Retinal pigment epithelial cell (primary cell): ENCODE data around the gene CDK14.

Experiments used
- DNase-seq: peaks from one replicate; pipeline ENCODE4 v3.0.0-alpha.2; 2010; ENCODE audit warnings: low read depth
- H3K4me3 ChIP-seq: 2 replicates; pipeline ENCODE4 v1.5.1; 2011; ENCODE audit warnings: mild to moderate bottlenecking, low read length, control low read depth, moderate library complexity
- TF ChIP-seq, protein P1 (sequence below): conservative IDR thresholded peaks from 2 replicates; pipeline ENCODE4 v1.5.1; 2011; ENCODE audit warnings: low read depth, low read length, control low read depth, inconsistent platforms

CDK14 gene

DNA sequence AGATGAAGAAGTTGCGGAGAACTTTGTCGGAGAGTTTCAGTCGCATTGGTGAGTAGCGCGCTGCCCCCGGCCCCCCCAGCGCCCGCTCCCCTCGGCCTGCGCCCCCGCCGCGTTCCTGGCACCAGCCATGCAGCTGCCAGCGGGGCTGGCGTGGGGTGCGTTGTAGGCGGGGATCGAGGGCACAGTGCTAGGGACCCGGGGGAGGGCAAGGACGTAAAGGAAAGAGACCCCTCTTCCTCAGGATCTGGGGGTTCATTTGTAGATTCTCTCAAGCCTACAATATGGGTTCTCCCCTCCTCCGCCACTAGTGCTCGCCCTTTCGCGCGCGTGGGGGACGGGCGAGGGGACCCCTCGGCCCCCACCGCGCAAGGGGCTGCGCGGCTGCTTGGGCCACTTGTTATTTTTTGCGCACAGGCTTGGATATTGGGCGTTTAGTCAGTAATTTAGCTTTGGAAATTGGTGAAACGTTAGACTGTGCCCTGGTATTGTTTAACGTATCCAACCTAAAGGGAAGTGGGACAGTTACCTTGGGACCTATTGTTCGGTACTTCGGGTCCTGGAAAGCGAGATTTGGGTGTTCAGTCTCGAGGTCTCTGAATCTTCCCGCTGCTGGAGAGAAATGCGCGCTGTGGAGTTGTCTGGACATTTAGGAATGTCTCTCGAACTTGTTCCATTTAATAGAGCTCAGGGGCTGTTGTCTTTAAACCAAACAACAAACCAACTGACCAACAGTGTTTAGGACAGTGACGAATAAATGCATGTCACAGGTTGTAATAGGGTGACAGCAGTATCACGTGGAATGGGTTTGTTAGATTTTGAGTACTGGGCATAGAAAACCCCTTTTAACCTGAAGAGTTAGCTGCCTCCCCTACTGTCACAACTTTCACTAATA is 796 bp downstream of the CDK14 start:
- H3K4me3 ChIP-seq: peak overlapping the region; percentile 65
- TF ChIP-seq, protein P1, sequence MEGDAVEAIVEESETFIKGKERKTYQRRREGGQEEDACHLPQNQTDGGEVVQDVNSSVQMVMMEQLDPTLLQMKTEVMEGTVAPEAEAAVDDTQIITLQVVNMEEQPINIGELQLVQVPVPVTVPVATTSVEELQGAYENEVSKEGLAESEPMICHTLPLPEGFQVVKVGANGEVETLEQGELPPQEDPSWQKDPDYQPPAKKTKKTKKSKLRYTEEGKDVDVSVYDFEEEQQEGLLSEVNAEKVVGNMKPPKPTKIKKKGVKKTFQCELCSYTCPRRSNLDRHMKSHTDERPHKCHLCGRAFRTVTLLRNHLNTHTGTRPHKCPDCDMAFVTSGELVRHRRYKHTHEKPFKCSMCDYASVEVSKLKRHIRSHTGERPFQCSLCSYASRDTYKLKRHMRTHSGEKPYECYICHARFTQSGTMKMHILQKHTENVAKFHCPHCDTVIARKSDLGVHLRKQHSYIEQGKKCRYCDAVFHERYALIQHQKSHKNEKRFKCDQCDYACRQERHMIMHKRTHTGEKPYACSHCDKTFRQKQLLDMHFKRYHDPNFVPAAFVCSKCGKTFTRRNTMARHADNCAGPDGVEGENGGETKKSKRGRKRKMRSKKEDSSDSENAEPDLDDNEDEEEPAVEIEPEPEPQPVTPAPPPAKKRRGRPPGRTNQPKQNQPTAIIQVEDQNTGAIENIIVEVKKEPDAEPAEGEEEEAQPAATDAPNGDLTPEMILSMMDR: no peak
- no peak for DNase-seq

DNA sequence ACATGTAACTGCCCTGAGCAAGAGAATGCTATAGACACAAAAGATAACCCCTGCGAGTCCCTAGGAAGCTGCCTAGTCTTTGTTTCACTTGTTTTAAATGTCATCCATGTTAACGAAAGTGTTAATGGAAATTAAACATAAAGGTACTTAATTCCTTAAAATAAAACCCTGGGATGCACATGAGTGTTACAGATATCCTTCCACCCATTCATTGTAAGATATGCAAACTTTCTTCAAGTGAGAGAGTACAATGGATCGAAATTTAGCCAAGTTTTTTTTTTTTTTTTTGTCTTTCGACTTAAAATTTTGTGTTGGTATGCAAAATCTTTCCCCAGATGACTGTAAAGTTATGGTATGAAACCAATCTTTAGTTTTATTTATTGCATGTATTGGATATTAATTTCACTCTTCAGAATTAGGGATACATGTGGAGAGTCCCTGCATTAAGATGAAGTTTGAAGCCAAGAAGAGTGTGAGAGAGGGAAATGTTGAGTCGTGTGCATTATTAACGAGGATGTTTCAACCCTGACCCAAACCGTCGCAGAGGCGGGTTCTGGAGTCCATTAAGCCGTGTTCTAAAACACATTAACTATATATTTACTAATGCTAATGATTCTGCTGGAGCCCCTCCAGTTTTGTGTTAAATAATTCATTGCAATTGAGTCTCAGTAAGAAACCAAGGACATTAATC is 1.6 kb downstream of the CDK14 start:
- H3K4me3 ChIP-seq: peak overlapping the region; percentile 65
- TF ChIP-seq, protein P1: no peak
- DNase-seq: no peak

DNA sequence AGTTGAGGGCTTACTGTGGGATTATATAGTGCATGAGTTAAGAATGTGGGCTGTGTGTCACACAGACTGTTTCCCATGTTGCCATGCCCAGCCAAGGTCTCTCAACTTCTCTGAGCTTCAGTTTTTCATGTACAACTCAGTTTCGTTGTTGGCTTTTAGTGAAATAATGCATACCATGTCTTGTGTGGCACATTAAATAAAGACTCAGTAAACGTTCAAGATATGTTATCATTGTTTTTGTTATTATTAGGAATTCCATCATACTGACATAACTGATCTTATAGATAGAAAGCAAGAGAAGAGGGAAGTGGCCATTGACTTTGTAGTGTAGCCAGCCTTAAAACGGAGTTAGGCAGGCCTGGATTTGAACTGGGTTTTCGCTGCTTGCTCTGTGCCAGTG is 2.9 kb downstream of the CDK14 start:
- no peak overlapping the region for H3K4me3 ChIP-seq
- DNase-seq: no peak
- TF ChIP-seq, protein P1: no peak

DNA sequence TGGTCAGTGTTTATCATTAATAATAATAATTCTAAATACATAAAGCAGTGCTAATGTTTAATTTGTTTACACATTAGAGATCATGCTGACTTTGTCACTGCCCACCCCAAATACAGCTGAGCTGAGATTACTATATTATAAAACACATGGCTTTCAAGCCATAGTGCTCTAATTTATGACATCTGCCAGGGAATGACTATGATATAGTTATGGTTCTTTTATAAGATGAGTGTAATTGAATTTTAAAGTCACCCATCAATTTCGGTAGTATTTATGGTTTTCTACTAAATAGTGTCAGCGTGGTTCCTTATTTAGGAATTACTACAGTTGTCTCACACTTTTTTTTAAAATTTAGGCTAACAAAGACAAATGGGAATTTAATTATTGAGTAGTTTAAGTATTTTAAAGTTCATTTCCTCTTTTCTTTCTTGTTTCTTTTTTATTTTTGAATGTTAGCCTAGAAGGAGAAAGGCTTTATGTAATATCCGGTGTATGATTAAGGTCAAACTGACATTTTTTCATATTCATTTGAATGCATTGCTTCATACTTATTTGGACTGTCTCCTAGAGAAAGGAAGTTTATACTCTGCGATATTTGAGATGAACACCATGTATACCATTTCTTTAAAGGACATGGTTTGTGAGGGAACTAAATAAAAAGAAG is 3.9 kb downstream of the CDK14 start:
- H3K4me3 ChIP-seq: no peak overlapping the region
- no peak for DNase-seq
- TF ChIP-seq, protein P1: no peak

DNA sequence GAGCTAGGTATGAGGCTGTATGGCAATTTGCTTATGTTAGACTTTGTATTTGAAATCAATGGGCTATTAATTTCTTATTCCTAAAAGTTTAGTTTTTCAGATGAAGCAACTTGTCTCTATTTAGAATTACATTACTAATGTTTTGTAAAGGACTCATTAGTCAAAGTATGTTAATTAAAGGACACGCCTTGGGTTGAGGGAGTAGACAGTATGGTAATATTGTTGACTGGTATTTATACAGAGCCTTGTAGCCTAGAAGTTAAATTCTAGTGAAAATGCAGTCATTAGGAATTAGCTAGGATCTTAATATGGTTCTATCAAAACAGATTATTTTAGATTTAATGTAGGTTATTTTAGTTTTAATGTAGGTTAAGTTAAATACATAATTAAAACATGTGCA is 6.2 kb downstream of the CDK14 start:
- H3K4me3 ChIP-seq: no peak overlapping the region
- TF ChIP-seq, protein P1: no peak
- no peak for DNase-seq

DNA sequence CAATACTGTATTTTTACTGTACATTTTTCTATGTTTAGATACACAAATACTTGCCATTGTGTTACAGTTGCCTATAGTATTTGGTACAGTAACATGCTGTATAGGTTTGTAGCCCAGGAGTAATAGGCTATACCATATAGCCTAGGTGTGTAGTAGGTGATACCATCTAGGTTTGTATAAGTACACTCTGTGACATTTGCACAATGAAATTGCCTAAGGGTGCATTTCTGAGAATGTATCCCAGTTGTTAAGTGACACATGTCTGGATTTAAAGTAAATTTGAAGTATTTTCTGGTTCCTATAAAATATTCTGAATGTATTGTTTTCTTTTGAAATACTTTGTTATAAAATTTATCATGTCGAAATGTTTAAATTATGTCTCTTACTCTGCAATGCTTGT is 7.2 kb downstream of the CDK14 start:
- no peak for DNase-seq
- H3K4me3 ChIP-seq: no peak overlapping the region
- TF ChIP-seq, protein P1: no peak
